BE2C (cell line): ENCODE results near the gene ASCC1.
"Not testable (repeated sequence)": the region's sequence is repeated elsewhere in the genome, so short reads cannot be mapped to it uniquely, and the experiment has no call there.

ENCODE experiments used
- DNase-seq: peaks from one replicate; pipeline ENCODE4 v3.0.0-alpha.2; 2020
- H3K27me3 ChIP-seq: fragments of 250-450 bp; sonication (Bioruptor Pico); 2 replicates; pipeline ENCODE4 v1.5.1; 2020; ENCODE audit warnings: mild to moderate bottlenecking
- H3K36me3 ChIP-seq: fragments of 250-450 bp; sonication (Bioruptor Pico); 2 replicates; pipeline ENCODE4 v1.5.1; 2020; ENCODE audit warnings: mild to moderate bottlenecking
- H3K4me1 ChIP-seq: fragments of 250-450 bp; sonication (Bioruptor Pico); 2 replicates; pipeline ENCODE4 v1.5.1; 2020
- H3K4me3 ChIP-seq: 2 replicates; pipeline ENCODE4 v1.5.1; 2011; ENCODE audit warnings: low read depth, low read length
- H3K9me3 ChIP-seq: fragments of 250-450 bp; sonication (Bioruptor Pico); 2 replicates; pipeline ENCODE4 v1.5.1; 2020
- CTCF ChIP-seq: IDR thresholded peaks from 2 replicates; pipeline ENCODE4 v1.5.1; 2012; ENCODE audit warnings: mild to moderate bottlenecking, low read depth, low read length

ASCC1 gene

GRCh38 chr10:72162978-72163377, 53.1 kb downstream of the ASCC1 start:
- no peak for TF ChIP-seq CTCF
- Histone ChIP-seq H3K4me1 (no peaks in the 10 kb centered on the region), H3K27me3 (no peaks in the 10 kb centered on the region), H3K9me3 (no peaks in the 10 kb centered on the region), H3K36me3 (0 out of 2 replicates have a peak, but pooled peaks cover 4% of the 10 kb centered on the region), H3K4me3 (no peak overlapping the region)
- DNase-seq = no peak

DNA sequence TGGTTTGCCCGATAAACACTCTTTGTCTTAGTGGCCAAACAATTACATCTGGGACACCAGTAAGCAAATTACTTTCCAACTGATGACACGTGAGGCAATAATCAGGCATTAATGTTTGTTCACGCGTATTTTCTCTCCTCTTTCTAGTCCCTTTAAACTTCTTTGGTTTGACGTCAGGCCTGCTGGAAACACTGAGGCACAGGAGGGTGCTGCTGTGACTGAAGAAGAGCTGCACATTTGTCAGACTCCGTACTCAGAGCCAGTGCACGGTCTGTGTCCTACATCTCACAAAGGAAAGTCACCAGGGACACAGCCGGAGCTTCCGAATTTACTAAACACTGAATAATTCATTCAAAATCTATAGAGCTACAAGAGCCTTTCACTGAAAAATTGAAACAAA, 57.9 kb downstream of the ASCC1 start:
- no peak for DNase-seq
- Histone ChIP-seq H3K27me3 (no peaks in the 10 kb centered on the region), H3K4me1 (no peaks in the 10 kb centered on the region), H3K9me3 (no peaks in the 10 kb centered on the region), H3K4me3 (no peak overlapping the region), H3K36me3 (0 out of 2 replicates have a peak, but pooled peaks cover 4% of the 10 kb centered on the region)
- no peak for TF ChIP-seq CTCF

DNA sequence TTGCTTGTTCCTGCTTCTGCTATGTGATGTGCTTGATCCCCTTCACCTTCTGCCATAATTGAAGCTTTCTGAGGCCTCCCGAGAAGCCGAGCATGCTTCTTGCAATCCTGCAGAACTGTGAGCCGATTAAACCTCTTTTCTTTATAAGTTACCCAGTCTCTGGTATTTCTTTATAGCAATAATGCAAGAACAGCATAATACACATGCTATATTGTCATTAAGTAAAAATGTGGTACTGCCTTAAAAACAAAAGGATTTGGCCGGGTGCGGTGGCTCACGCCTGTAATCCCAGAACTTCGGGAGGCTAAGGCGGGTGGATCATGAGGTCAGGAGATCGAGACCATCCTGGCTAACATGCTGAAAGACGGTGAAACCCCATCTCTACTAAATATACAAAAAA, 59.9 kb downstream of the ASCC1 start:
- 0 out of 2 replicates have a peak, but pooled peaks cover 4% of the 10 kb centered on the region for H3K36me3 ChIP-seq
- no peaks in the 10 kb centered on the region for H3K27me3 ChIP-seq
- H3K4me3 ChIP-seq = no peak overlapping the region
- TF ChIP-seq CTCF = no peak
- H3K9me3 ChIP-seq = no peaks in the 10 kb centered on the region
- H3K4me1 ChIP-seq = no peaks in the 10 kb centered on the region
- DNase-seq = no peak

DNA sequence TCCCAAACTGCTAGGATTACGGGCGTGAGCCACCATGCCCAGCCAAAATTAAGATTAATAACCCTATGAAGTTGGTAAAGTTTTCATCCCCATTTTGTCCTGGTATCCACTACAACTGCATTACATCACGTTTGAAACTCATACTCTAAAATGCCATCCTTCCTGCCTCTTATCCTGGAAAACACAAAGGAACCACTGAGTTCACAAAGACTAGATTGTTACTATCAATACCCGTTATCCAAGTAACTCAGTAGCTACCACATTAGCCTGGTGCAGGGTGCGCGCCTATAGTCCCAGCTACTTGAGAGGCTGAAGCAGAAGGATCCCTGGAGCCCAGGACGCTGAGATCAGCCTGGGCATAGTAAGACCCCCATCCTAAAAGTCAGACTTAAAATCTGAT, 63.8 kb downstream of the ASCC1 start:
- TF ChIP-seq CTCF = no peak

DNA sequence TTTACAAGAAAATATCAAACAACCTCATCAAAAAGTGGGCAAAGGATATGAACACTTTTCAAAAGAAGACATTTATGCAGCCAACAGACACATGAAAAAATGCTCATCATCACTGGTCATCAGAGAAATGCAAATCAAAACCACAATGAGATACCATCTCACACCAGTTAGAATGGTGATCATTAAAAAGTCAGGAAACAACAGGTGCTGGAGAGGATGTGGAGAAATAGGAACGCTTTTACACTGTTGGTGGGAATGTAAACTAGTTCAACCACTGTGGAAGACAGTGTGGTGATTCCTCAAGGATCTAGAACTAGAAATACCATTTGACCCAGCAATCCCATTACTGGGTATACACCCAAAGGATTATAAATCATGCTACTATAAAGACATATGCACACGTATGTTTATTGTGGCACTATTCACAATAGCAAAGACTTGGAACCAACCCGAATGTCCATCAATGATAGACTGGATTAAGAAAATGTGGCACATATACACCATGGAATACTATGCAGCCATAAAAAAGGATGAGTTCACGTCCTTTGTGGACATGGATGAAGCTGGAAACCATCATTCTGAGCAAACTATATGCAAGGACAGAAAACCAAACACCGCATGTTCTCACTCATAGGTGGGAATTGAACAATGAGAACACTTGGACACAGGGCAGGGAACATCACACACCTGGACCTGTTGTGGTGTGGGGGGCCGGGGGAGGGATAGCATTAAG, 65.2 kb downstream of the ASCC1 start:
- H3K9me3 ChIP-seq, H3K36me3 ChIP-seq: not testable (repeated sequence)

More for the DNA sequence above, 63.8 kb downstream of the ASCC1 start:
- no peak for DNase-seq
- H3K4me1 ChIP-seq = peaks cover under 1% of the 10 kb centered on the region; the same call in 1 of the 2 replicates
- no peak overlapping the region for H3K4me3 ChIP-seq
- H3K27me3 ChIP-seq = no peaks in the 10 kb centered on the region
- H3K36me3 ChIP-seq = no peaks in the 10 kb centered on the region
- no peaks in the 10 kb centered on the region for H3K9me3 ChIP-seq

GRCh38 chr10:72147324-72147584, 68.8 kb downstream of the ASCC1 start:
- not testable (repeated sequence) for DNase-seq, H3K4me3 ChIP-seq, H3K4me1 ChIP-seq, H3K36me3 ChIP-seq, H3K9me3 ChIP-seq, H3K27me3 ChIP-seq

More for the DNA sequence above, 65.2 kb downstream of the ASCC1 start:
- H3K27me3 ChIP-seq, H3K4me1 ChIP-seq, DNase-seq, H3K4me3 ChIP-seq: not testable (repeated sequence)

- no peaks in the 10 kb centered on the region for H3K9me3 ChIP-seq
- no peaks in the 10 kb centered on the region; the same call in 1 of the 2 replicates for H3K36me3 ChIP-seq
- TF ChIP-seq CTCF = no peak
- no peaks in the 10 kb centered on the region for H3K27me3 ChIP-seq
- H3K4me3 ChIP-seq = no peak overlapping the region
- peaks cover 4% of the 10 kb centered on the region; the same call in 1 of the 2 replicates for H3K4me1 ChIP-seq
- DNase-seq = no peak
These were observed 69.3 kb downstream of the ASCC1 start for GRCh38 chr10:72146559-72147323.
